Neuron (in vitro differentiated cells): Measurements from ENCODE around the gene NCAM1.
"Not testable (repeated sequence)": the region's sequence is repeated elsewhere in the genome, so short reads cannot be mapped to it uniquely, and the experiment has no call there.

Source experiments
- H2AFZ ChIP-seq: one replicate; pipeline ENCODE4 v1.6.1; 2013; ENCODE audit warnings: low read depth, mild to moderate bottlenecking, inconsistent platforms, low read length, moderate library complexity
- H3K27me3 ChIP-seq: one replicate; pipeline ENCODE4 v1.6.1; 2013; ENCODE audit warnings: low read length; ENCODE audit not compliant: insufficient read depth
- H3K36me3 ChIP-seq: one replicate; pipeline ENCODE4 v1.6.1; 2013; ENCODE audit warnings: low read length; ENCODE audit not compliant: insufficient read depth
- H3K4me1 ChIP-seq: one replicate; pipeline ENCODE4 v1.6.1; 2013; ENCODE audit warnings: low read length; ENCODE audit not compliant: insufficient read depth
- H3K4me3 ChIP-seq: 2 replicates; pipeline ENCODE4 v1.5.1; 2013; ENCODE audit warnings: mild to moderate bottlenecking, low read length, moderate library complexity
- H3K9me3 ChIP-seq: one replicate; pipeline ENCODE4 v1.6.1; 2013; ENCODE audit warnings: low read length

The NCAM1 gene

DNA sequence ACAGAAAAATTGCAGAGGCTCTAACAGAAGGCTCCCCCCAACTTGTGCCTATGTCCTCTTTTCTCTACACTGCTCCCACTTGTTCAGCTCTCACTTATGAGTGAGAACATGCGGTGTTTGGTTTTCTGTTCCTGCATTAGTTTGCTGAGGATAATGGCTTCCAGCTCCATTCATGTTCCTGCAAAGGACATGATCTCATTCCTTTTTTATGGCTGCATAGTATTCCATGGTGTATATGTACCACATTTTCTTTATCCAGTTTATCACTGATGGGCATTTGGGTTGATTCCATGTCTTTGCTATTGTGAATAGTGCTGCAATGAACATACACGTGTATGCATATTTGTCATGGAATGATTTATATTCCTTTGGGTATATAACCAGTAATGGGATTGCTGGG, 91.8 kb downstream of the NCAM1 start:
- H3K4me3 ChIP-seq, H3K4me1 ChIP-seq: not testable (repeated sequence)

DNA sequence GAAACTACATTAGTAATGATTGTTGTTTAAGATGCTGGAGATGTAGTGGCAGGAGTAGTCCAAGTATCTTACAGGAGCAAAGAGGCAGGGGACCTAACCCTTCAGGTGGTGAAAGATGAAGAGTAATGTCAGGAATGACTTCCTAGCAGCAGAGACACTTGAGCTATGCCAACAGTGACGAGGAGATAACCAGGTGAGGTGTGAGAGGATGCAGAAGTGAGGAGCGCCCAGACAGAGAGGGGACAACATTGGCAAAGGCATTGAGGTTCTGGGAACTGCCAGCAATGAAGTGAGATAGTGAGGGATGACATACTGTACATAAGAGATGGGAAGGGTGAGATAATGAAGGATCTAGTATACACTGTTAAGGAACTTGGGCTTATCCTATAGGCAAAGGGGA, 95.8 kb downstream of the NCAM1 start:
- Histone ChIP-seq H3K27me3 (no peaks in the 10 kb centered on the region), H2AFZ (no peak overlapping the region)

More for the DNA sequence above, 91.8 kb downstream of the NCAM1 start:
- not testable (repeated sequence) for H3K9me3 ChIP-seq, H2AFZ ChIP-seq, H3K36me3 ChIP-seq, H3K27me3 ChIP-seq

DNA sequence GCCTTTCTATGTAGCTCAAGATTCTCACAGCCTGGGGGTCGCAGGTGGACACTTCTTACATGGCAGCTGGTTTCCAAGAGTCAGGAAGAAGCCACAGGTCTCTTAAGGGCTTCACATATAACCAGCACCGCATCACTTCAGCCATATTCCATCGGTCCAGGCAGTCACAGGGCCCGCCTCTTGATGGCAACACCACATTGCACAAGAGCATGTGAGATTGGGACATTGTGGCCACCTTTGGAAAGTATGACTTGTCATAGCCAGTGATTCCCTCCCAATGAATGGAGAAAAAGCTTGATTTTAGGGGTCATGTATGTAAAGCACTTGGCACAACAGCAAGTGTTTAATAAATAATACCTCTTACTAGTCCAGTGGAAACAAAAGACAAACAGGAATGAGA, 98.3 kb downstream of the NCAM1 start:
- no peak overlapping the region for H2AFZ ChIP-seq
- H3K36me3 ChIP-seq, result no peaks in the 10 kb centered on the region
- no peaks in the 10 kb centered on the region for H3K27me3 ChIP-seq
- no peaks in the 10 kb centered on the region for H3K9me3 ChIP-seq
- H3K4me3 ChIP-seq, result no peak overlapping the region
- H3K4me1 ChIP-seq, result no peaks in the 10 kb centered on the region

More for the DNA sequence above, 95.8 kb downstream of the NCAM1 start:
- Histone ChIP-seq H3K36me3 (no peaks in the 10 kb centered on the region), H3K4me3 (no peak overlapping the region), H3K4me1 (no peaks in the 10 kb centered on the region), H3K9me3 (no peaks in the 10 kb centered on the region)

DNA sequence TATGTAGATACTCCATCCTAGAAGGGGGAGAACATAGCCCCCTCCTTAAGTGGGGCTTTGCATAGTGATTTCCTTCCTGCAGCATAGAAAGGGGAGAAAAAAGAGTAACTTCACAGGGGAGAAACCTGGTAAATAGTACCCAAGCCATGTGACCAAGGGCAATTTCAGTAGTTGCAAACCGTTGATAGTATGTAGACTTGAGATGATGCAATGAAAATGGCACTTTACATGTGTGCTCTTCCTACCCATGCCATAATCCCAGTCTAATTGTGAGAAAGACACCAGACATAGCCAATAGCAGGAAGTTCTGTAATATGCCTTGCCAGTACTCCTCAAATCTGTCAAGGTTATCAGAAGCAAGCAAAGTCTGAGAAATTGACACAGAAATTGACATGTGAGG, 104.1 kb downstream of the NCAM1 start:
- Histone ChIP-seq H3K4me1 (no peaks in the 10 kb centered on the region), H3K9me3 (no peaks in the 10 kb centered on the region), H3K4me3 (no peak overlapping the region), H2AFZ (no peak overlapping the region), H3K36me3 (no peaks in the 10 kb centered on the region), H3K27me3 (no peaks in the 10 kb centered on the region)

DNA sequence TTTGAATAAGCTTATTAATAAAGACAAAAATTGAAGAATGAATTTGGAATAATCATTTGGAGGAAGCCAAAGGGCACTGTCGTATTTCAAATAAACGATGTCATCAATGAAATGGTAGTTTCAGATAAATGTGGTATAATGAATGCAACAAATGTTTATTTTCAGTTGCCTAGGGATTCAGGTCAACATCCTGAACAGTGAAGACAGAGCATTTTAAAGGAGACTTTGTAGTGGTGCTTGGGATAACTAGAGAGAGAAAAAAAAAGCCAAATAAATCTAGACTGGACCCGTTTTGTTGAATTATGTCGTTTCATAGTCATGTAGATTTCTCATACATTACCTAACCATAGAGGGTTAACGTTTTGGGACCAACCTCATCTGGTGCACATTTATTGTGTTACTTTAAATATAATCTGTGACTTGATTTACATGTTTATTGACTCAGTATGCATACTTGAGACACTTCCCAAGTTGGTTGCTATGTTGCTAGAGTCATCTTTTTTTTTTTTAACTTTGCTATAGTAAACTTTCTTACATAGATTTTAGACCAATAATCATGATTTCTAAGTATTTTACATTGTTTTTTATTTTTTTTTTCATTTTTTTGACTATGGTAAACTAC, 111.1 kb downstream of the NCAM1 start:
- no peaks in the 10 kb centered on the region for H3K9me3 ChIP-seq
- H3K36me3 ChIP-seq, result no peaks in the 10 kb centered on the region
- no peak overlapping the region for H3K4me3 ChIP-seq
- no peak overlapping the region for H2AFZ ChIP-seq
- H3K27me3 ChIP-seq, result no peaks in the 10 kb centered on the region
- no peaks in the 10 kb centered on the region for H3K4me1 ChIP-seq

DNA sequence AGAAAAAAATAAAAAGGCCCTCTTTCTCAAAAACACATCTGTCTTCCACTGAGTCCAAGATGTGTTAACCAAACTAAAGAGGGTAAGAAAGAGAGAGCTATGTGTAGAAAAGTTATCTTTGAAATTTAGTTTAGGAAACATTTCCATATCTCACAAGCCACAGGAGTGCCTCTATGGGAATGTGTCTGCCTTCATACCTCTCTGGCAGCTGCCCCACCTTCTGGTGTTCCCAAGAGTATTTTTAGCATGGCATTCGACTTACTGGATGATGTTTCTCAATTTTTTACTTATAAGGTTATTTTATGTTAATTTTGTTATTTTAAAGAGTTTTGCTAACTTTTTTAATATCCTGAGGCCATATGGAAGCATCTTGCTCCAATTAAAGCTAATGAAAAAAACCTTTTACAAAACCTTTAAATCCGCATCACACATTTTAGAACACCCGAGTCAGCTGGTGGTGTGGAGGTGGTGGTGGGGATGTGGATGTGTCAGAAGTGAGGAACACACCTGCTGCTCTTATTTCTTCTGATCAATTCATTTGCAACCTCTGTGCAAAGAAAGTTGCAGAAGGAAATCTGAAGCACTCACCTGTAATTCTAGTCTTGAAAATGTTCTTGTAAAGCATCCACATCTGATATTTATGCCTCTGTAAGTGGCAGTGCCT, 112.2 kb downstream of the NCAM1 start:
- no peaks in the 10 kb centered on the region for H3K4me1 ChIP-seq
- H3K4me3 ChIP-seq, result no peak overlapping the region
- no peaks in the 10 kb centered on the region for H3K27me3 ChIP-seq
- no peak overlapping the region for H2AFZ ChIP-seq
- no peaks in the 10 kb centered on the region for H3K36me3 ChIP-seq
- H3K9me3 ChIP-seq, result no peaks in the 10 kb centered on the region

DNA sequence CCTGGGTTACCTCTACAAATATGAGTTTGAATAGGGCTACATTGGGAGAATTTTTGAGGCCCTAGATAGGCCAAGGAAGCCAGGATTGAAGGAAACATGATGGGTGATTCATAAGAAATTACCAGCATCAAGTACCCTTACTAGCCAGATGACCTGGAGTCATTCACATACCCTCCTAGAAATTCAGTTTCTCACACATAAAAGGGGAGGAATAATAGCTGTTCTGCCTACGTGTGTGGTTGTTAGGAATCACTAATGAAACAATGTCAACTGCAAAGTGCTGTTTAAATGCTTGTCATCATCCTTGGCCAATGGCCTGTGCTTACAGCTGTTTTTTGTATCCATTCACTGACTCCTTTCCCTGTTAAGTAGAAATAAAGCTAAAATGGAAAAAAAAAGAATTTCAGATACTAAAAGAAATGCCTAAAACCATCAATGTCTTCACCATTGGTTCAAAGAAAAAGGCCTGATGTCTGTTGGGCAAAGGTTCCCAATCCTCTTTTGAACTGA, 114.4 kb downstream of the NCAM1 start:
- no peak overlapping the region for H2AFZ ChIP-seq
- H3K36me3 ChIP-seq, result no peaks in the 10 kb centered on the region
- no peaks in the 10 kb centered on the region for H3K27me3 ChIP-seq
- no peak overlapping the region for H3K4me3 ChIP-seq
- H3K9me3 ChIP-seq, result no peaks in the 10 kb centered on the region
- no peaks in the 10 kb centered on the region for H3K4me1 ChIP-seq

DNA sequence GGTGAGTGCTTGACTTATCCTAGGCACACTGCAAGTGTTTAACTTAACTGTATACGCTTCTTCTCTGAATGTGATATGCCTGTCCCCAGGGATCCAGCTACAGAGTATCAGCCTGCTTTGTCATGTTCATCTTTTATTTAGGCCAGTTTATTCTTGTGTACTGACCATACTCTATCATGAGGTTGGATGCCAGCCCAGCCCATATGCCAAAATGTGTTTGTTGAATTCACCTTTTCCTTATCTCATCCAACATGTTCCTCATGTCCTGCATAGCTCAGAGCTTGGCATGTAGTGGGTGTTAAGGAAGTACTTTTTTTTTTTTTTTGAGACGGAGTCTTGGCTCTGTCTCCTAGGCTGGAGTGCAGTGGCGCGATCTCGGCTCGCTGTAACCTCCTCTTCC, 116.2 kb downstream of the NCAM1 start:
- H2AFZ ChIP-seq, result no peak overlapping the region
- no peak overlapping the region for H3K4me3 ChIP-seq
- peaks cover 4% of the 10 kb centered on the region for H3K4me1 ChIP-seq

DNA sequence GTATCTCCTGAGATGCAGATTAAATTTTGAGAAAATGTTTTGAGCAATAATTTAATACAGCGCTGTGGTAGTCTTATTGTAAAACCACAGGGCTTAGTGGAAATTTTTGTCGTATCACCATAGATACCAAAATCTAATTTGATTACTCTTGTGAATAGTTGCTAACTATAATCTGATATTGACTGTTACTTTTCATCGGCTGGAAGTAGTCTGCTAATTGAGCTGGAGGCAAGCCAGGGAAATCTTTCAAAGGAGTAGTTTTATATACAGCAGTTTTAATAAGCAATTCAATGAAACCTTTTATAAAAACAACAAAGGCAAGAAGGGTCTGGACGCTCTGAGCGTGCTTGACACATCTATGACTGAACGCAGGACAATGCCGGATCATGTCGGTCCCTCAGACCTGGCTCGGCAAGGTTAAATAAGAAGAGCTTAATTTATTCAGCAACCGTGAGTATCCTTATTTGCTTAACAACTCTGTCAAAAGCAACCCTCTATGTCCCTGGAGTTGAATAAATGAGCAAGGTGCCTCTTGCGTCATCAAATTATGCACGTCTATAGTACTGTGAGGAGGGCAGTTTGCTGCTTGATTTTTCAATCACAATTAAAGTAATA, 121.2 kb downstream of the NCAM1 start:
- no peaks in the 10 kb centered on the region for H3K9me3 ChIP-seq

More for the DNA sequence above, 116.2 kb downstream of the NCAM1 start:
- Histone ChIP-seq H3K9me3 (no peaks in the 10 kb centered on the region), H3K27me3 (no peaks in the 10 kb centered on the region), H3K36me3 (no peaks in the 10 kb centered on the region)

DNA sequence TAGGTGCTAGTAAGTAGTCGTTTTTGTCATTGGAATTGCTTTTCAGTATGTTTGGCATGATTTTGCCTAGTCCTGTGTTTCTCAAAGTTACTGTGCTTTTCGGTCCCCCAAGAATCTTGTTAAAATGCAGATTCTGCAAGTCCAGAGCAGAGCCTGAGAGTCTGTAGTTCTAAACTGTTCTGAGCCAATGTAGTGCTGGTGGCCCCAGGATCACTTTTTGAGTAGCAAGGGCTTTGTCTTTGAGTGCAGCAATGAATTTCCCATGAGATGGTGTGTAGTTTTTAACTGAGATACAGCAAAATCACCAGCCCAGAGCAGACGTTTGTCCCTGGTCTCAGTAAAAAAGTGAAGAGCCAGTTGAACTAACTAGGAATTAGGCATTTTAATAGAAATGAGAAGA, 122.4 kb downstream of the NCAM1 start:
- Histone ChIP-seq H3K9me3 (no peaks in the 10 kb centered on the region), H3K27me3 (no peaks in the 10 kb centered on the region), H2AFZ (no peak overlapping the region), H3K36me3 (no peaks in the 10 kb centered on the region), H3K4me3 (no peak overlapping the region), H3K4me1 (peaks cover 34% of the 10 kb centered on the region)

More for the DNA sequence above, 121.2 kb downstream of the NCAM1 start:
- Histone ChIP-seq H3K4me1 (peaks cover 27% of the 10 kb centered on the region), H3K36me3 (no peaks in the 10 kb centered on the region), H3K27me3 (no peaks in the 10 kb centered on the region), H3K4me3 (no peak overlapping the region), H2AFZ (no peak overlapping the region)

DNA sequence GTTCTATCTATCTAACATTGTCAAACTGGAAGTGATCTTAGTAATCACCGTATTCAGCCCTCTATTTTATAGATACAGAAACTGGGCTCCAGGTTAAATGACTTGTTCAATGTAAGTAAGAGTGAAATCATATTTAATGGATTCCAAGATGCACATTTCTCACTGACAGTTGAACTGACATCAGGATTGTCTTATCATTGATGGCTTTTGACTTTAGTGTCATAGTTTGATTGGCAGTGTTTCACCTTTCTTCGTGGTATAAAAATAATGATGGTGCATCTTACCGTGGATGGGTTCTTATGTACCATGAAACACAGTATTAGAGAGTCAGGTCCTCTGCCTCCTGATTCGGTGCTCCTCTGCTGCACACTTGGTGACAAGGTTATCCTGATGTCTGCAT, 123.1 kb downstream of the NCAM1 start:
- Histone ChIP-seq H2AFZ (no peak overlapping the region), H3K4me1 (peaks cover 34% of the 10 kb centered on the region), H3K4me3 (no peak overlapping the region), H3K36me3 (no peaks in the 10 kb centered on the region), H3K27me3 (no peaks in the 10 kb centered on the region), H3K9me3 (no peaks in the 10 kb centered on the region)

DNA sequence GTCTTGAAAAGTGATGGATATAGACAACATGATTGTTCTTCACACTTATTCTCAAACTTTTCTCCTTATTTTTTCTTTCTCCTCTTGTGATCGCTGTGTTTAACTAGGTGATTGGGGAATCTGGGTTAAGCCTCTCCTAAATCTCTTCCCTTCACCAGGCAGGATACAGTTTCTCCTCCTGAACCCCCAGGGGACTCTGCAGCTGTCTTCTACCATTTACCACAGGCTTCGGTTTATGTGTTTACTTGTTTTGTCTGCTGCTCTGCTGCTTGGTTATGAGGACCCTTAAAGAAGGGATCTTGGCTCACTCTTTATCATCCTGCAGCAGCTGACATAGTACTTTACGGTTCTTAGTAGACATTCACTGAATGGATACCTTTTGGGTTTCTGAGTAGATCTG, 124.2 kb downstream of the NCAM1 start:
- no peak overlapping the region for H2AFZ ChIP-seq
- no peaks in the 10 kb centered on the region for H3K27me3 ChIP-seq
- no peaks in the 10 kb centered on the region for H3K36me3 ChIP-seq
- peaks cover 34% of the 10 kb centered on the region for H3K4me1 ChIP-seq
- H3K9me3 ChIP-seq, result no peaks in the 10 kb centered on the region
- H3K4me3 ChIP-seq, result no peak overlapping the region

DNA sequence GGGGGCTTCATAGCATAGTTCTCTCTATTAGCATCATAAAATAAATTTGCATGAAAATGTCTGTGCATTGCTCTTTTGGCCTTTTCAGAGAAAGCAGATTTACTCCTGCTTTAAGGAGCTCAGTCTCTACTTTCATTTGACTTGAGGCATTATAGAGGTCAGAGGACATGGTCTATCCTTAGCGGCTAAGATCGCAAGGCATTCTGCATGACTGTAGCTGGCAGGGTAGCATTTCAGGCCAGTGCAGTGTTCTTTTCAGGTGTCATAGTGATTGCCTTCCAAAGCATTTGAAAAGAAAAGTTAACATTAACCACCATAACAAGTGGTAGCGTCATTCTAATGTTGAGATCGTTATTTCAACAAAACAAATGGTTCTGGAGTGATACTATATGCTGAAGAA, 126.5 kb downstream of the NCAM1 start:
- Histone ChIP-seq H3K4me1 (peaks cover 27% of the 10 kb centered on the region), H3K27me3 (no peaks in the 10 kb centered on the region), H3K36me3 (no peaks in the 10 kb centered on the region), H3K9me3 (no peaks in the 10 kb centered on the region), H3K4me3 (no peak overlapping the region), H2AFZ (no peak overlapping the region)
